ENCODE results near the gene ZNF454. TPM values are rescaled to one million over a fixed set of nuclear protein-coding genes. Genes with fewer than 3 reads are reported as not detected.

The ZNF454 gene
- total RNA-seq, 1 donor, result 0.43 TPM

- no peak for TF ChIP-seq CTCF (IDR thresholded peaks at IDR 0.05; ENCODE audit: insufficient read depth, low read depth, low read length)
Observed at GRCh38 chr5:178965465-178966055, 24.6 kb downstream of the ZNF454 start.

GRCh38 chr5:178981381-178981780 lies 40.4 kb downstream of the ZNF454 start:
- no peak overlapping the region for H3K4me3 ChIP-seq (ENCODE audit: low read depth, low read length)
- TF ChIP-seq CTCF (IDR thresholded peaks at IDR 0.05; ENCODE audit: insufficient read depth, low read depth, low read length), result no peak
- no peak for DNase-seq (ENCODE audit: low read depth)

More at GRCh38 chr5:178965465-178966055, 24.6 kb downstream of the ZNF454 start:
- no peak overlapping the region for H3K4me3 ChIP-seq (ENCODE audit: low read depth, low read length)
- no peak for DNase-seq (ENCODE audit: low read depth)

- TF ChIP-seq CTCF (IDR thresholded peaks at IDR 0.05; ENCODE audit: insufficient read depth, low read depth, low read length), result no peak
- no peak overlapping the region for H3K4me3 ChIP-seq (ENCODE audit: low read depth, low read length)
- no peak for DNase-seq (ENCODE audit: low read depth)
Observed at GRCh38 chr5:178982941-178983340, 41.9 kb downstream of the ZNF454 start.

- no peak for DNase-seq (ENCODE audit: low read depth)
- TF ChIP-seq CTCF (IDR thresholded peaks at IDR 0.05; ENCODE audit: insufficient read depth, low read depth, low read length), result no peak
- no peak overlapping the region for H3K4me3 ChIP-seq (ENCODE audit: low read depth, low read length)
Observed at GRCh38 chr5:178983728-178984127, 42.7 kb downstream of the ZNF454 start.

- no peak overlapping the region for H3K4me3 ChIP-seq (ENCODE audit: low read depth, low read length)
- DNase-seq (ENCODE audit: low read depth), result no peak
- no peak for TF ChIP-seq CTCF (IDR thresholded peaks at IDR 0.05; ENCODE audit: insufficient read depth, low read depth, low read length)
Observed at GRCh38 chr5:178984145-178985072, 43.4 kb downstream of the ZNF454 start.

- no peak for DNase-seq (ENCODE audit: low read depth)
- no peak overlapping the region for H3K4me3 ChIP-seq (ENCODE audit: low read depth, low read length)
- no peak for TF ChIP-seq CTCF (IDR thresholded peaks at IDR 0.05; ENCODE audit: insufficient read depth, low read depth, low read length)
Observed at GRCh38 chr5:178986326-178986960, 45.4 kb downstream of the ZNF454 start.

Data from fibroblast of villous mesenchyme (primary cell).